HCT116 (cell line): ENCODE measurements around the gene BYSL. TPM values are rescaled to one million over a fixed set of nuclear protein-coding genes. Genes with fewer than 3 reads are reported as not detected.

Experiments
- ATAC-seq: fragments of 200-7000 bp; cut with Tn5 transposase; 2 replicates; pipeline ENCODE4 v1.9.1; 2020; ENCODE audit warnings: mild to moderate bottlenecking, moderate library complexity
- BruUV-seq: library from RNA; stranded (reverse); fragments of 400-500 nt; replicated peaks from 2 replicates; lab custom pipeline; 2021; lab: Mats Ljungman, UMichigan
- CTCF ChIA-PET: fragments of 300-600 bp; sonication (Branson Sonifier 250); formaldehyde crosslinking; loops from one replicate; lab custom pipeline; 2021; ENCODE audit warnings: antibody characterized with exemption; lab: Charles Lee
- POLR2A ChIA-PET: fragments of 300-600, 350-600 bp; sonication (Branson Sonifier 250); formaldehyde crosslinking; loops from one replicate; lab custom pipeline; 2021; ENCODE audit warnings: antibody characterized with exemption; lab: Charles Lee
- RAD21 ChIA-PET, 2 experiments: fragments of 300-600 bp; sonication (Branson Sonifier 250); formaldehyde crosslinking; loops; one replicate each; lab custom pipeline; 2023; ENCODE audit warnings: low total read pairs in 2 of 2; ENCODE audit not compliant: uncharacterized antibody in 2 of 2, unreplicated experiment in 2 of 2, low non-redundant PET in 1 of 2; lab: Charles Lee
- DNase-seq: peaks from one replicate; pipeline ENCODE4 v3.0.0-alpha.2; 2010; ENCODE audit warnings: low read depth, low spot score
- H2AFZ ChIP-seq: fragments of 200-600 bp; shearing (Covaris generic), sonication (generic); 2 replicates; pipeline ENCODE4 v1.6.1; 2017; ENCODE audit warnings: low read depth, mixed run types, mixed read lengths, antibody characterized with exemption, low read length; ENCODE audit not compliant: poor library complexity, severe bottlenecking
- H3K27ac ChIP-seq: 2 replicates; pipeline ENCODE4 v1.5.1; 2012; ENCODE audit warnings: low read depth, low read length
- H3K27me3 ChIP-seq: fragments of 200-600 bp; sonication (generic); 2 replicates; pipeline ENCODE4 v1.6.1; 2016; ENCODE audit warnings: mixed run types, low read length, mixed read lengths; ENCODE audit not compliant: insufficient read depth
- H3K36me3 ChIP-seq, 2 experiments: fragments of 200-500 bp in 1 of 2; fragments of 200-600 bp in 1 of 2; sonication (Bioruptor generic) in 1 of 2; sonication (generic) in 1 of 2; 2 replicates each; pipeline versions ENCODE4 v1.5.1 to v1.6.1; 2014 to 2016; ENCODE audit warnings: low read length in 2 of 2, inconsistent platforms in 1 of 2, mixed read lengths in 1 of 2, mixed run types in 1 of 2; ENCODE audit not compliant: insufficient read depth in 2 of 2, control insufficient read depth in 1 of 2
- H3K4me1 ChIP-seq, 2 experiments: fragments of 200-600 bp in 1 of 2; sonication (generic) in 1 of 2; 2 replicates each; pipeline versions ENCODE4 v1.5.1 to v1.6.1; 2012 to 2017; ENCODE audit warnings: low read length in 2 of 2, inconsistent platforms in 1 of 2, mild to moderate bottlenecking in 1 of 2, mixed read lengths in 1 of 2, mixed run types in 1 of 2, moderate library complexity in 1 of 2; ENCODE audit not compliant: insufficient read depth in 2 of 2, control insufficient read depth in 1 of 2
- H3K4me2 ChIP-seq: fragments of 200-600 bp; sonication (generic); 2 replicates; pipeline ENCODE4 v1.6.1; 2017; ENCODE audit warnings: mixed run types, low read length, mixed read lengths
- H3K4me3 ChIP-seq, 2 experiments: fragments of 200-600 bp in 1 of 2; sonication (generic) in 1 of 2; replicated peaks in 1 of 2; 2 replicates each; pipeline ENCODE4 v1.5.1; 2011 to 2016; ENCODE audit warnings: low read length in 2 of 2, control low read depth in 1 of 2, low read depth in 1 of 2, mild to moderate bottlenecking in 1 of 2, mixed read lengths in 1 of 2, mixed run types in 1 of 2
- H3K79me2 ChIP-seq: fragments of 200-600 bp; sonication (generic); 2 replicates; pipeline ENCODE4 v1.6.1; 2017; ENCODE audit warnings: mild to moderate bottlenecking, mixed run types, low read length, moderate library complexity, mixed read lengths; ENCODE audit not compliant: insufficient read depth
- H3K9ac ChIP-seq: fragments of 200-600 bp; sonication (generic); 2 replicates; pipeline ENCODE4 v1.6.1; 2016; ENCODE audit warnings: low read length, mixed read lengths
- H3K9me2 ChIP-seq: fragments of 200-600 bp; sonication (generic), shearing (Covaris generic); 2 replicates; pipeline ENCODE4 v1.6.1; 2017; ENCODE audit warnings: mixed run types, mild to moderate bottlenecking, moderate library complexity; ENCODE audit not compliant: insufficient read depth
- H3K9me3 ChIP-seq, 2 experiments: fragments of 200-500 bp in 1 of 2; fragments of 200-600 bp in 1 of 2; sonication (Bioruptor generic) in 1 of 2; sonication (generic) in 1 of 2; 2 replicates each; pipeline ENCODE4 v1.6.1; 2014 to 2017; ENCODE audit warnings: low read length in 2 of 2, mixed read lengths in 2 of 2, inconsistent platforms in 1 of 2, low read depth in 1 of 2, mild to moderate bottlenecking in 1 of 2, mixed run types in 1 of 2, moderate library complexity in 1 of 2; ENCODE audit not compliant: control insufficient read depth in 1 of 2, insufficient read depth in 1 of 2
- H4K20me1 ChIP-seq: fragments of 200-600 bp; sonication (generic), shearing (Covaris generic); 2 replicates; pipeline ENCODE4 v1.6.1; 2017; ENCODE audit warnings: mixed run types, mild to moderate bottlenecking, moderate library complexity; ENCODE audit not compliant: insufficient read depth
- CEBPB ChIP-seq: IDR thresholded peaks from 2 replicates; pipeline ENCODE4 v1.6.1; 2012; ENCODE audit warnings: low read depth
- EGR1 ChIP-seq: IDR thresholded peaks from 2 replicates; pipeline ENCODE4 v1.6.1; 2012; ENCODE audit warnings: low read depth
- EZH2 ChIP-seq: fragments of 200-600 bp; sonication (generic); IDR thresholded peaks from 2 replicates; pipeline ENCODE4 v1.6.1; 2017; ENCODE audit warnings: antibody characterized with exemption, mixed run types
- FOSL1 ChIP-seq: IDR thresholded peaks from 2 replicates; pipeline ENCODE4 v1.6.1; 2012; ENCODE audit warnings: low read depth
- JUND ChIP-seq: IDR thresholded peaks from 2 replicates; pipeline ENCODE4 v1.6.1; 2012
- POLR2A ChIP-seq: IDR thresholded peaks from 2 replicates; pipeline ENCODE4 v1.7.0; 2011; ENCODE audit warnings: borderline replicate concordance; ENCODE audit not compliant: insufficient read depth, insufficient read length; ENCODE audit errors: extremely low read depth
- POLR2AphosphoS5 ChIP-seq: IDR thresholded peaks from 2 replicates; pipeline ENCODE4 v1.6.1; 2011; ENCODE audit warnings: mild to moderate bottlenecking, low read depth, low read length, moderate library complexity
- SIN3A ChIP-seq: IDR thresholded peaks from 2 replicates; pipeline ENCODE4 v1.6.1; 2012; ENCODE audit warnings: low read depth
- YY1 ChIP-seq: IDR thresholded peaks from 2 replicates; pipeline ENCODE4 v1.6.1; 2011; ENCODE audit warnings: low read length, low read depth, moderate library complexity, mild to moderate bottlenecking; ENCODE audit not compliant: insufficient replicate concordance; ENCODE audit errors: extremely low read depth
- ZFX ChIP-seq: fragments of 450-650 bp; IDR thresholded peaks from 2 replicates; pipeline ENCODE4 v1.6.1; 2017
- ZNF274 ChIP-seq: fragments of 200-500 bp; sonication (Bioruptor generic); IDR thresholded peaks from 2 replicates; pipeline ENCODE4 v1.6.1; 2014; ENCODE audit warnings: mild to moderate bottlenecking, low read depth, low read length, inconsistent platforms
- intact Hi-C: fragments of 100-400 bp; cut with micrococcal nuclease; formaldehyde crosslinking; loops from 2 replicates; pipeline ENCODE4 v1.10.0; 2022
- total RNA-seq: library from RNA; stranded (reverse); gene quantifications from one replicate; pipeline ENCODE4 v1.2.1, GENCODE V29; 2021; ENCODE audit not compliant: unreplicated experiment
- TF ChIP-seq, protein P1 (sequence below): IDR thresholded peaks from 2 replicates; pipeline ENCODE4 v1.6.1; 2011; ENCODE audit warnings: mild to moderate bottlenecking, low read length, moderate library complexity; ENCODE audit not compliant: insufficient replicate concordance; ENCODE audit errors: extremely low read depth
- TF ChIP-seq, protein P2 (sequence below): IDR thresholded peaks from 2 replicates; pipeline ENCODE4 v1.6.1; 2012; ENCODE audit warnings: low read depth
- TF ChIP-seq, protein P3 (sequence below), 3 experiments: fragments of 200-600 bp in 1 of 3; sonication (generic) in 1 of 3; IDR thresholded peaks in 2 of 3; conservative IDR thresholded peaks in 1 of 3; 2 replicates each; pipeline ENCODE4 v1.5.1; 2012 to 2017; ENCODE audit warnings: low read depth in 2 of 3, low read length in 2 of 3, antibody characterized with exemption in 1 of 3, borderline replicate concordance in 1 of 3, control low read depth in 1 of 3, mild to moderate bottlenecking in 1 of 3, mixed read lengths in 1 of 3, mixed run types in 1 of 3, moderate library complexity in 1 of 3; ENCODE audit not compliant: insufficient read depth in 1 of 3

BYSL gene
- total RNA-seq, 1 experiment from 2014 or later = 55.7 TPM

DNA sequence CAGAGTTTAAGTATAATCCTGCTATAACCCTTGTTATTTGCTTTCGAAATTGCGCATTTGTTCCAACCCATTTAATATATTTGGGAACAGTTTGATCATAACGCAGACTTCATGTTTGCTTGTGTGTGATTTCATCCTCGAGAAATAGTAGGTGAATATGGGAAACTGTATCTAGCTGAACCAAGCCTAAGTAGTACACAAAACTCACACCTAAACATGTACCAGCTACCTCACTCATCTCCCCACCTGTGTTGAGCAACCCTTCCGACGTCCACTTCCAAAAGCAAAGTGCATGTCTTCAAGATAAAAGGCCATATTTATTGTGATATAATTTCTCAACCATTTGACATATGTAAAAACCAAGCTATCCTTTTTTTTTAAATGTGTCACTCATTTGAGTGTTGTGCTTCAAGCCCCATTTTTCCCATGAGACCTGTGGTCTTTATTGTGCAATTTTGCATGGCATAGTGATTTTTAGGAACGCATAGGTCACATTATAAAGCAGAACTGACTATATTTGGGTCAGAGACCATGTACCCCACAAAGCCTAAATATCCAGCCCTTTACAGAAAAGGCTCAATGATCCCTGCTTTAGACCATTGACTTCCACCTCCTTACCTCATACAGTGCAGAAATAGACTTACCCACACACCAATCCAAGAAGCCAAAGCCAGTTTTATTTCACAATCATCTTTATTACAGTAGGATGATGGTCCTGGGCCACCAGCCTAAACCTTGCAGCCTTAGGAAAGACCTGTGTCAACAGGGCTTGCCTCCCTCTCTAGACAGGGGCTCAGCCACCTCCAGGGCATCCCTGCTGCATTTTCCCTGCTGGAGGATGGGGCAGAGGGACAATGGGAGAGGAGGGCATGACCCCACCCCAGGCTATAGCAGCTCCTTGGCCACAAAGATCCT lies 13.2 kb downstream of the BYSL start:
- H3K27ac ChIP-seq = no peak overlapping the region
- RAD21 ChIA-PET = no interaction called here
- intact Hi-C loops = loop anchor here (5.0 kb wide), 1 partner anchor 147 kb away; the partner anchor contains the start of gene TOMM6

More for the DNA sequence above, 13.2 kb downstream of the BYSL start:
- no peak overlapping the region for H2AFZ ChIP-seq
- H3K9me2 ChIP-seq = no peaks in the 10 kb centered on the region
- no peak for TF ChIP-seq ZNF274
- TF ChIP-seq JUND = no peak
- TF ChIP-seq YY1 = no peak
- TF ChIP-seq ZFX = no peak
- TF ChIP-seq, protein P1, sequence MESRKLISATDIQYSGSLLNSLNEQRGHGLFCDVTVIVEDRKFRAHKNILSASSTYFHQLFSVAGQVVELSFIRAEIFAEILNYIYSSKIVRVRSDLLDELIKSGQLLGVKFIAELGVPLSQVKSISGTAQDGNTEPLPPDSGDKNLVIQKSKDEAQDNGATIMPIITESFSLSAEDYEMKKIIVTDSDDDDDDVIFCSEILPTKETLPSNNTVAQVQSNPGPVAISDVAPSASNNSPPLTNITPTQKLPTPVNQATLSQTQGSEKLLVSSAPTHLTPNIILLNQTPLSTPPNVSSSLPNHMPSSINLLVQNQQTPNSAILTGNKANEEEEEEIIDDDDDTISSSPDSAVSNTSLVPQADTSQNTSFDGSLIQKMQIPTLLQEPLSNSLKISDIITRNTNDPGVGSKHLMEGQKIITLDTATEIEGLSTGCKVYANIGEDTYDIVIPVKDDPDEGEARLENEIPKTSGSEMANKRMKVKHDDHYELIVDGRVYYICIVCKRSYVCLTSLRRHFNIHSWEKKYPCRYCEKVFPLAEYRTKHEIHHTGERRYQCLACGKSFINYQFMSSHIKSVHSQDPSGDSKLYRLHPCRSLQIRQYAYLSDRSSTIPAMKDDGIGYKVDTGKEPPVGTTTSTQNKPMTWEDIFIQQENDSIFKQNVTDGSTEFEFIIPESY = no peak
- no peak for TF ChIP-seq EZH2
- TF ChIP-seq, protein P2, sequence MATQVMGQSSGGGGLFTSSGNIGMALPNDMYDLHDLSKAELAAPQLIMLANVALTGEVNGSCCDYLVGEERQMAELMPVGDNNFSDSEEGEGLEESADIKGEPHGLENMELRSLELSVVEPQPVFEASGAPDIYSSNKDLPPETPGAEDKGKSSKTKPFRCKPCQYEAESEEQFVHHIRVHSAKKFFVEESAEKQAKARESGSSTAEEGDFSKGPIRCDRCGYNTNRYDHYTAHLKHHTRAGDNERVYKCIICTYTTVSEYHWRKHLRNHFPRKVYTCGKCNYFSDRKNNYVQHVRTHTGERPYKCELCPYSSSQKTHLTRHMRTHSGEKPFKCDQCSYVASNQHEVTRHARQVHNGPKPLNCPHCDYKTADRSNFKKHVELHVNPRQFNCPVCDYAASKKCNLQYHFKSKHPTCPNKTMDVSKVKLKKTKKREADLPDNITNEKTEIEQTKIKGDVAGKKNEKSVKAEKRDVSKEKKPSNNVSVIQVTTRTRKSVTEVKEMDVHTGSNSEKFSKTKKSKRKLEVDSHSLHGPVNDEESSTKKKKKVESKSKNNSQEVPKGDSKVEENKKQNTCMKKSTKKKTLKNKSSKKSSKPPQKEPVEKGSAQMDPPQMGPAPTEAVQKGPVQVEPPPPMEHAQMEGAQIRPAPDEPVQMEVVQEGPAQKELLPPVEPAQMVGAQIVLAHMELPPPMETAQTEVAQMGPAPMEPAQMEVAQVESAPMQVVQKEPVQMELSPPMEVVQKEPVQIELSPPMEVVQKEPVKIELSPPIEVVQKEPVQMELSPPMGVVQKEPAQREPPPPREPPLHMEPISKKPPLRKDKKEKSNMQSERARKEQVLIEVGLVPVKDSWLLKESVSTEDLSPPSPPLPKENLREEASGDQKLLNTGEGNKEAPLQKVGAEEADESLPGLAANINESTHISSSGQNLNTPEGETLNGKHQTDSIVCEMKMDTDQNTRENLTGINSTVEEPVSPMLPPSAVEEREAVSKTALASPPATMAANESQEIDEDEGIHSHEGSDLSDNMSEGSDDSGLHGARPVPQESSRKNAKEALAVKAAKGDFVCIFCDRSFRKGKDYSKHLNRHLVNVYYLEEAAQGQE = no peak
- TF ChIP-seq POLR2A = no peak
- no peak for TF ChIP-seq EGR1
- TF ChIP-seq, protein P3, sequence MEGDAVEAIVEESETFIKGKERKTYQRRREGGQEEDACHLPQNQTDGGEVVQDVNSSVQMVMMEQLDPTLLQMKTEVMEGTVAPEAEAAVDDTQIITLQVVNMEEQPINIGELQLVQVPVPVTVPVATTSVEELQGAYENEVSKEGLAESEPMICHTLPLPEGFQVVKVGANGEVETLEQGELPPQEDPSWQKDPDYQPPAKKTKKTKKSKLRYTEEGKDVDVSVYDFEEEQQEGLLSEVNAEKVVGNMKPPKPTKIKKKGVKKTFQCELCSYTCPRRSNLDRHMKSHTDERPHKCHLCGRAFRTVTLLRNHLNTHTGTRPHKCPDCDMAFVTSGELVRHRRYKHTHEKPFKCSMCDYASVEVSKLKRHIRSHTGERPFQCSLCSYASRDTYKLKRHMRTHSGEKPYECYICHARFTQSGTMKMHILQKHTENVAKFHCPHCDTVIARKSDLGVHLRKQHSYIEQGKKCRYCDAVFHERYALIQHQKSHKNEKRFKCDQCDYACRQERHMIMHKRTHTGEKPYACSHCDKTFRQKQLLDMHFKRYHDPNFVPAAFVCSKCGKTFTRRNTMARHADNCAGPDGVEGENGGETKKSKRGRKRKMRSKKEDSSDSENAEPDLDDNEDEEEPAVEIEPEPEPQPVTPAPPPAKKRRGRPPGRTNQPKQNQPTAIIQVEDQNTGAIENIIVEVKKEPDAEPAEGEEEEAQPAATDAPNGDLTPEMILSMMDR (IDR thresholded peaks at IDR 0.05 in 2 of 3, conservative IDR thresholded peaks at IDR 0.05 in 1 of 3; ENCODE audit: borderline replicate concordance in 1 of 3, insufficient read depth in 1 of 3, low read depth in 2 of 3, low read length in 2 of 3) = no peak
- TF ChIP-seq FOSL1 = no peak
- TF ChIP-seq CEBPB = no peak
- no peak for TF ChIP-seq POLR2AphosphoS5
- no peak for TF ChIP-seq SIN3A
- TF ChIP-seq, all 23 proteins: peak for 0
- no peak for DNase-seq
- H3K36me3 ChIP-seq = peaks cover 38 to 45% of the 10 kb centered on the region in 2 experiments; a peak in 3 of 4 replicates
- peaks cover 16% of the 10 kb centered on the region; the same call in 1 of the 2 replicates for H3K79me2 ChIP-seq
- H3K27me3 ChIP-seq = no peaks in the 10 kb centered on the region
- no peak overlapping the region for H3K4me3 ChIP-seq
- no peaks in the 10 kb centered on the region for H3K9me3 ChIP-seq
- TSS peak; percentile 3 for BruUV-seq
- ChIA-PET POLR2A (no interaction called here), CTCF (interaction anchor here (1.5 to 5.7 kb wide), 2 partner anchors 9 to 13 kb away, joined by 5 to 25 read pairs; partner anchors contain the start of genes BYSL and MED20)
- H3K9ac ChIP-seq = no peak overlapping the region
- H3K4me2 ChIP-seq = no peak overlapping the region
- H3K4me1 ChIP-seq = peaks cover 2 to 14% of the 10 kb centered on the region in 2 experiments; a peak in 3 of 4 replicates
- no peaks in the 10 kb centered on the region for H4K20me1 ChIP-seq
- no peak for ATAC-seq
